DMS79 treated with DMSO at 0.1 percent for 48 hours (cell line): Measurements from ENCODE around the gene HOXB1.
"Not testable (repeated sequence)": the region's sequence is repeated elsewhere in the genome, so short reads cannot be mapped to it uniquely, and the experiment has no call there.

ENCODE experiments used
- DNase-seq: peaks from one replicate; lab custom pipeline; 2025; lab: John Stamatoyannopoulos, UW

HOXB1 gene

GRCh38 chr17:48494335-48494734 lies 36.5 kb downstream of the HOXB1 start:
- no peak for DNase-seq

GRCh38 chr17:48492401-48493298 lies 38.2 kb downstream of the HOXB1 start:
- peak; percentile 44 for DNase-seq

- DNase-seq, result no peak
These were observed 39.1 kb downstream of the HOXB1 start for GRCh38 chr17:48491527-48492273.

- no peak for DNase-seq
These were observed 40.3 kb downstream of the HOXB1 start for GRCh38 chr17:48490451-48490892.

GRCh38 chr17:48489781-48490180 lies 41.0 kb downstream of the HOXB1 start:
- no peak for DNase-seq

- DNase-seq, result no peak
These were observed 42.2 kb downstream of the HOXB1 start for GRCh38 chr17:48488548-48489106.

GRCh38 chr17:48487221-48487620 lies 43.6 kb downstream of the HOXB1 start:
- DNase-seq, result no peak

GRCh38 chr17:48486557-48486956 lies 44.3 kb downstream of the HOXB1 start:
- DNase-seq, result no peak

GRCh38 chr17:48484850-48485249 lies 46.0 kb downstream of the HOXB1 start:
- DNase-seq, result no peak

GRCh38 chr17:48484256-48484655 lies 46.6 kb downstream of the HOXB1 start:
- no peak for DNase-seq

- peak; percentile 83 for DNase-seq
These were observed 47.2 kb downstream of the HOXB1 start for GRCh38 chr17:48483471-48484131.

- DNase-seq, result no peak
These were observed 47.8 kb downstream of the HOXB1 start for GRCh38 chr17:48483004-48483403.

- not testable (repeated sequence) for DNase-seq
These were observed 48.5 kb downstream of the HOXB1 start for GRCh38 chr17:48482301-48482700.

GRCh38 chr17:48479014-48479402 lies 51.8 kb downstream of the HOXB1 start:
- DNase-seq, result no peak
